Measurements from ENCODE around the gene SPC25. TPM values are rescaled to one million over a fixed set of nuclear protein-coding genes. Genes with fewer than 3 reads are reported as not detected.

The SPC25 gene
- total RNA-seq, 1 experiment from 2014 or later, result 29.8 TPM

- TF ChIP-seq ZNF274 (IDR thresholded peaks at IDR 0.05; ENCODE audit: low read depth, low read length), result no peak
- TF ChIP-seq YY1 (IDR thresholded peaks at IDR 0.05; ENCODE audit: extremely low read depth, insufficient replicate concordance, low read depth, low read length), result peak; percentile 93
- no peak for TF ChIP-seq EZH2phosphoT487 (IDR thresholded peaks at IDR 0.05; ENCODE audit: borderline replicate concordance)
- peak; percentile 57; the same call in 1 of the 2 replicates for TF ChIP-seq ZFX (IDR thresholded peaks at IDR 0.05)
- TF ChIP-seq CBX3 (IDR thresholded peaks at IDR 0.05; ENCODE audit: low read depth), result no peak
- peak; percentile 64 for TF ChIP-seq POLR2A (IDR thresholded peaks at IDR 0.05; ENCODE audit: borderline replicate concordance, extremely low read depth, insufficient read depth, insufficient read length)
These were observed at the start of gene SPC25 (continued) for GRCh38 chr2:168890006-168890782.

DNA sequence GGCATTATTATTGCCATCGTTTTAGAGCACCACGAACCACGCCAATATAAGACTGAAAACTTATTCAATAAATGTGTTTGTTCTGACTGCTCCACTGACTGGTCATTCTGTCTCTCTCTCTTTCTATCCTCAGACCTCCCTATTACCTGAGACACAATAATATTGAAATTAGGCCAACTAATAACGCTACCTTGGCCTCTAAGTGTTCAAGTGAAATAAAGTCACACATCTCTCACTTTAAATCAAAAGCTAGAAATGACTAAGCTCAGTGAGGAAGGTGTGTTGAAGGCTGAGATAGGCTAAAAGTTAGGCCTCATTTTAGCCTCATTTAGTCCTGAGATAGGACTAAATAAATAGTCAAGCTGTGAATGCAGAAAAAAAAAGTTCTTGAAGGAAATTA is 49.7 kb upstream of the SPC25 start:
- ChIA-PET POLR2A (no interaction called here), CTCF (no interaction called here), RAD21 (ENCODE audit: low non-redundant PET in 1 of 2, low total read pairs in 2 of 2, uncharacterized antibody in 2 of 2, unreplicated experiment in 2 of 2) (no interaction called here)
- Histone ChIP-seq H2AFZ (ENCODE audit: low read depth, low read length, poor library complexity, severe bottlenecking) (no peak overlapping the region), H3K36me3 (ENCODE audit: control insufficient read depth in 1 of 2, insufficient read depth in 2 of 2, low read length in 2 of 2) (no peaks in the 10 kb centered on the region), H3K79me2 (ENCODE audit: insufficient read depth, low read length) (no peaks in the 10 kb centered on the region), H3K27ac (ENCODE audit: low read depth, low read length) (no peak overlapping the region), H3K27me3 (ENCODE audit: insufficient read depth, low read length) (no peaks in the 10 kb centered on the region), H3K4me2 (ENCODE audit: low read length) (no peak overlapping the region), H3K4me3 (replicated peaks in 1 of 2; ENCODE audit: low read depth in 1 of 2, low read length in 2 of 2) (no peak overlapping the region), H3K4me1 (ENCODE audit: control insufficient read depth in 1 of 2, insufficient read depth in 2 of 2, low read length in 2 of 2) (no peaks in the 10 kb centered on the region), H4K20me1 (ENCODE audit: insufficient read depth) (no peaks in the 10 kb centered on the region), H3K9ac (ENCODE audit: low read length) (no peak overlapping the region), H3K9me2 (ENCODE audit: insufficient read depth) (no peaks in the 10 kb centered on the region), H3K9me3 (ENCODE audit: control insufficient read depth in 1 of 2, insufficient read depth in 1 of 2, low read depth in 1 of 2, low read length in 2 of 2) (no peaks in the 10 kb centered on the region)
- ATAC-seq (no peak), DNase-seq (ENCODE audit: low read depth, low spot score) (no peak)
- intact Hi-C loops (cut with micrococcal nuclease), result no loop called here
- no TSS peak for BruUV-seq (replicated peaks)
- TF ChIP-seq CEBPB (IDR thresholded peaks at IDR 0.05; ENCODE audit: low read depth) (no peak), EGR1 (IDR thresholded peaks at IDR 0.05; ENCODE audit: low read depth) (no peak), FOSL1 (IDR thresholded peaks at IDR 0.05; ENCODE audit: low read depth) (no peak), EZH2phosphoT487 (IDR thresholded peaks at IDR 0.05; ENCODE audit: borderline replicate concordance) (no peak), TCF7L2 (IDR thresholded peaks at IDR 0.05; ENCODE audit: borderline replicate concordance, extremely low read depth, insufficient read depth, insufficient read length) (no peak), RAD21 (IDR thresholded peaks at IDR 0.05; ENCODE audit: low read depth) (no peak), POLR2AphosphoS5 (IDR thresholded peaks at IDR 0.05; ENCODE audit: low read depth, low read length) (no peak), EZH2 (IDR thresholded peaks at IDR 0.05) (no peak), CTCF (IDR thresholded peaks at IDR 0.05 in 2 of 3, conservative IDR thresholded peaks at IDR 0.05 in 1 of 3; ENCODE audit: borderline replicate concordance in 1 of 3, insufficient read depth in 1 of 3, low read depth in 2 of 3, low read length in 2 of 3) (no peak), ATF3 (IDR thresholded peaks at IDR 0.05) (no peak), ZFX (IDR thresholded peaks at IDR 0.05) (no peak), YY1 (IDR thresholded peaks at IDR 0.05; ENCODE audit: extremely low read depth, insufficient replicate concordance, low read depth, low read length) (no peak), ZNF274 (IDR thresholded peaks at IDR 0.05; ENCODE audit: low read depth, low read length) (no peak), REST (IDR thresholded peaks at IDR 0.05; ENCODE audit: low read depth) (no peak), JUND (IDR thresholded peaks at IDR 0.05) (no peak)

All from HCT116 (cell line).